ENCODE results near the gene RPS15A. TPM values are rescaled to one million over a fixed set of nuclear protein-coding genes. Genes with fewer than 3 reads are reported as not detected.
"Not testable (repeated sequence)": the region's sequence is repeated elsewhere in the genome, so short reads cannot be mapped to it uniquely, and the experiment has no call there.

Gene RPS15A
- total and polyA plus RNA-seq, 4 donors = 349 to 1,185 (median 895) TPM

DNA sequence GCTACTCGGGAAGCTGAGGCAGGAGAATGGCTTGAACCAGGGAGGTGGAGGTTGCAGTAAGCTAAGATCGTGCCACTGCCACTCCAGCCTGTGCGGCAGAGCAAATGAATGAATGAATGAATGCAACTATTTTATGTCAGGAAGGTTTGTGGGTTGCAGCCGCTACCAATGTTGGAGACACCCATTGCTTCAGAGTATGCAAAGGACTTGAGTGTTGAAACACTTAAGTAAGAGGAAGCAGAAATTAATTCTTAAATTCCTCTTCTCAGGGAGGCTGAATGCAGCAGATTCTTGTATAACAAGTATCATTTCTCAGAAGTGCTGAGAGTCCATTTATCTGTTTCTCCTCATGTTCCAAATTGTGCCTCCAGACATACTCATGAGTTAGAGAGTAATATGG is 15.5 kb downstream of the RPS15A start:
- WGBS = 95% methylated on average over 4 of the region's 4 CpGs
- H3K9ac ChIP-seq (ENCODE audit: low read depth in 1 of 2, low read length in 2 of 2) = not testable (repeated sequence)

GRCh38 chr16:18772171-18772570 is 18.0 kb downstream of the RPS15A start:
- not testable (repeated sequence) for DNase-seq (ENCODE audit: low spot score); H3K9me3 ChIP-seq (ENCODE audit: control insufficient read depth in 4 of 4, low read length in 3 of 4); H3K27ac ChIP-seq (ENCODE audit: low read depth in 1 of 2, low read length in 2 of 2); H3K4me1 ChIP-seq (ENCODE audit: control insufficient read depth in 4 of 4, insufficient read depth in 4 of 4, low read length in 3 of 4); H3K9ac ChIP-seq (ENCODE audit: low read depth in 1 of 2, low read length in 2 of 2); H3K4me3 ChIP-seq (ENCODE audit: low read depth in 1 of 3, low read length in 3 of 3); H3K36me3 ChIP-seq (ENCODE audit: control insufficient read depth in 4 of 4, insufficient read depth in 3 of 4, low read depth in 1 of 4, low read length in 3 of 4); H3K27me3 ChIP-seq (ENCODE audit: control insufficient read depth in 4 of 4, insufficient read depth in 4 of 4, low read length in 3 of 4)
- 85% methylated on average over 7 of the region's 7 CpGs for WGBS

More for the DNA sequence above, 15.5 kb downstream of the RPS15A start:
- not testable (repeated sequence) for DNase-seq (ENCODE audit: low spot score); H3K27me3 ChIP-seq (ENCODE audit: control insufficient read depth in 4 of 4, insufficient read depth in 4 of 4, low read length in 3 of 4); H3K27ac ChIP-seq (ENCODE audit: low read depth in 1 of 2, low read length in 2 of 2); H3K9me3 ChIP-seq (ENCODE audit: control insufficient read depth in 4 of 4, low read length in 3 of 4); H3K4me3 ChIP-seq (ENCODE audit: low read depth in 1 of 3, low read length in 3 of 3); H3K36me3 ChIP-seq (ENCODE audit: control insufficient read depth in 4 of 4, insufficient read depth in 3 of 4, low read depth in 1 of 4, low read length in 3 of 4); H3K4me1 ChIP-seq (ENCODE audit: control insufficient read depth in 4 of 4, insufficient read depth in 4 of 4, low read length in 3 of 4)

DNA sequence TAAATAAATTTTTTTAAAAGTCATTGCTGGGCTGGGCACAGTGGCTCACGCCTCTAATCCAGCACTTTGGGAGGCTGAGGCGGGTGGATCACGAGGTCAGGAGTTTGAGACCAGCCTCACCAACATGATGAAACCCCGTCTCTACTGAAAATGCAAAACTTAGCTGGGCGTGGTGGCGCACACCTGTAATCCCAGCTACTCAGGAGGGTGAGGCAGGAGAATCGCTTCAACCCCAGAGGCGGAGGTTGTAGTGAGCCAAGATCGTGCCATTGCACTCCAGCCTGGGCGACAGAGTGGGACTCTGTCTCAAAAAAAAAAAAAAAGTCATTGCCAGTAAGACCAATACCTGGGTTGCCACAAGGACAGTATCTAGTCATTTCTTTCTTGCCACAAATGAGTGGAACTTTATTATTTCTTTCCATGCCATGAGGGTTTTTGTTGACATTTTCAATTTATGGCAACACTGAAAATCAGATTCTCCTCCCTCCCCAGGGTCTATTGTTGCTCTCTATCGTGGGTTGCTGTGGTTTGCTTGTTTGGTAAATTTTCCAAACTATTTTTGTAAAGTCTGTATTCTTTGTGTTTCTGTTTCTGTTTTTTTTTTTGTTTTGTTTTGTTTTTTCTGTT is 19.7 kb downstream of the RPS15A start:
- not testable (repeated sequence) for H3K4me3 ChIP-seq (ENCODE audit: low read depth in 1 of 3, low read length in 3 of 3); H3K4me1 ChIP-seq (ENCODE audit: control insufficient read depth in 4 of 4, insufficient read depth in 4 of 4, low read length in 3 of 4); H3K27me3 ChIP-seq (ENCODE audit: control insufficient read depth in 4 of 4, insufficient read depth in 4 of 4, low read length in 3 of 4); DNase-seq (ENCODE audit: low spot score); H3K9ac ChIP-seq (ENCODE audit: low read depth in 1 of 2, low read length in 2 of 2); H3K9me3 ChIP-seq (ENCODE audit: control insufficient read depth in 4 of 4, low read length in 3 of 4); H3K36me3 ChIP-seq (ENCODE audit: control insufficient read depth in 4 of 4, insufficient read depth in 3 of 4, low read depth in 1 of 4, low read length in 3 of 4); H3K27ac ChIP-seq (ENCODE audit: low read depth in 1 of 2, low read length in 2 of 2)
- WGBS = 96% methylated on average over 11 of the region's 11 CpGs

DNA sequence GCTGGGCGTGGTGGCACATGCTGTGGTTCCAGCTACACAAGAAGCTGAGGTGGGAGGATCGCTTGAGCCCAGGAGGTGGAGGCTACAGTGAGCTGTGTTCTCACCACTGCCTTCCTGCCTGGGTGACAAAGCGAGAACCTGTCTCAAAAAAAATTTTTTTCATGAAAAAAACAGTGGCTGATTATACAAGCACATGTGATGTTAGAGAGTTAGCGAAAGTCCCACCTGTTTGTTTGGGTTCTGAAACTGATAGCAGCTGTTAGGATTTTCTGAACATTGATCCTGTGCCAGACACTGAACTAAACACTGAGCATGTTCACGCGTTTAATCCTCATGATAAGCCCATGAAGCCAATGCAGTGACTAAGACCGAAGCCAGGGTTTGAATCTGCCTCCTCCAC is 22.9 kb downstream of the RPS15A start:
- not testable (repeated sequence) for H3K4me3 ChIP-seq (ENCODE audit: low read depth in 1 of 3, low read length in 3 of 3); H3K27me3 ChIP-seq (ENCODE audit: control insufficient read depth in 4 of 4, insufficient read depth in 4 of 4, low read length in 3 of 4); H3K4me1 ChIP-seq (ENCODE audit: control insufficient read depth in 4 of 4, insufficient read depth in 4 of 4, low read length in 3 of 4); H3K9ac ChIP-seq (ENCODE audit: low read depth in 1 of 2, low read length in 2 of 2); H3K9me3 ChIP-seq (ENCODE audit: control insufficient read depth in 4 of 4, low read length in 3 of 4); H3K36me3 ChIP-seq (ENCODE audit: control insufficient read depth in 4 of 4, insufficient read depth in 3 of 4, low read depth in 1 of 4, low read length in 3 of 4); DNase-seq (ENCODE audit: low spot score)
- H3K27ac ChIP-seq (ENCODE audit: low read depth in 1 of 2, low read length in 2 of 2) = peak overlapping the region; percentile 50 to 64
- 29% methylated on average over 6 of the region's 7 CpGs for WGBS

GRCh38 chr16:18762713-18763112 is 27.4 kb downstream of the RPS15A start:
- H3K4me1 ChIP-seq (ENCODE audit: control insufficient read depth in 4 of 4, insufficient read depth in 4 of 4, low read length in 3 of 4); DNase-seq (ENCODE audit: low spot score); H3K36me3 ChIP-seq (ENCODE audit: control insufficient read depth in 4 of 4, insufficient read depth in 3 of 4, low read depth in 1 of 4, low read length in 3 of 4); H3K4me3 ChIP-seq (ENCODE audit: low read depth in 1 of 3, low read length in 3 of 3); H3K9me3 ChIP-seq (ENCODE audit: control insufficient read depth in 4 of 4, low read length in 3 of 4); H3K9ac ChIP-seq (ENCODE audit: low read depth in 1 of 2, low read length in 2 of 2); H3K27me3 ChIP-seq (ENCODE audit: control insufficient read depth in 4 of 4, insufficient read depth in 4 of 4, low read length in 3 of 4); H3K27ac ChIP-seq (ENCODE audit: low read depth in 1 of 2, low read length in 2 of 2): not testable (repeated sequence)
- peak; percentile 9 to 27 for TF ChIP-seq HNF4A (conservative IDR thresholded peaks at IDR 0.05)
- 27% methylated on average over 3 of the region's 5 CpGs for WGBS

All from liver (tissue), 9 donors.